B cell (primary cell): ENCODE results near the gene MORC2. TPM values are rescaled to one million over a fixed set of nuclear protein-coding genes. Genes with fewer than 3 reads are reported as not detected.

Experiments used
- ATAC-seq: fragments of 200-7000 bp; cut with Tn5 transposase; one replicate; pipeline ENCODE4 v1.10.0; 2021; ENCODE audit warnings: low read depth, mild to moderate bottlenecking, moderate number of reproducible peaks, moderate library complexity
- CTCF ChIA-PET: fragments of 350-600 bp; sonication (Branson Sonifier 250); formaldehyde crosslinking; loops from one replicate; lab custom pipeline; 2021; ENCODE audit warnings: antibody characterized with exemption, inconsistent platforms; lab: Charles Lee
- POLR2A ChIA-PET: fragments of 350-600 bp; sonication (Branson Sonifier 250); formaldehyde crosslinking; loops from one replicate; lab custom pipeline; 2021; ENCODE audit warnings: antibody characterized with exemption; lab: Charles Lee
- DNase-seq: peaks from one replicate; pipeline ENCODE4 v3.0.0; 2013
- H2AFZ ChIP-seq: 2 replicates; pipeline ENCODE4 v1.6.1; 2012; ENCODE audit warnings: mild to moderate bottlenecking, low read depth, low read length; ENCODE audit not compliant: insufficient read depth, poor library complexity, severe bottlenecking
- H3K27ac ChIP-seq, 2 donors: 1 replicate in 1 of 2; 2 replicates in 1 of 2; pipeline ENCODE4 v1.5.1; 2012 to 2013; ENCODE audit warnings: low read length in 2 of 2, mild to moderate bottlenecking in 2 of 2, moderate library complexity in 1 of 2
- H3K27me3 ChIP-seq, 4 experiments: fragments of 200-600 bp in 1 of 4; sonication (generic) in 1 of 4; replicated peaks in 1 of 4; 1 replicate in 2 of 4; 2 replicates in 2 of 4; pipeline versions ENCODE4 v1.6.1 to v1.7.0; 2013 to 2016; ENCODE audit warnings: low read length in 3 of 4, mild to moderate bottlenecking in 2 of 4, mixed read lengths in 1 of 4, moderate library complexity in 1 of 4; ENCODE audit not compliant: insufficient read depth in 4 of 4, control insufficient read depth in 3 of 4; ENCODE audit errors: control extremely low read depth in 1 of 4
- H3K36me3 ChIP-seq, 2 experiments: replicated peaks in 1 of 2; 1 replicate in 1 of 2; 2 replicates in 1 of 2; pipeline versions ENCODE4 v1.6.1 to v1.7.1; 2013; ENCODE audit warnings: low read length in 1 of 2; ENCODE audit not compliant: insufficient read depth in 2 of 2, control insufficient read depth in 1 of 2; ENCODE audit errors: control extremely low read depth in 1 of 2, extremely low read depth in 1 of 2
- H3K4me1 ChIP-seq, 2 donors: fragments of 200-600 bp in 1 of 2; sonication (generic) in 1 of 2; 1 replicate in 1 of 2; 2 replicates in 1 of 2; pipeline versions ENCODE4 v1.5.1 to v1.6.1; 2013 to 2017; ENCODE audit warnings: low read length in 2 of 2; ENCODE audit not compliant: control insufficient read depth in 2 of 2, insufficient read depth in 2 of 2
- H3K4me2 ChIP-seq: replicated peaks from 2 replicates; pipeline ENCODE3; 2012; ENCODE audit warnings: mild to moderate bottlenecking, low read depth, low read length; ENCODE audit not compliant: poor library complexity, severe bottlenecking
- H3K4me3 ChIP-seq, 5 experiments: fragments of 200-600 bp in 1 of 5; sonication (generic) in 1 of 5; 1 replicate in 3 of 5; 2 replicates in 2 of 5; pipeline versions ENCODE4 v1.5.1 to v1.7.0; 2011 to 2016; ENCODE audit warnings: low read length in 4 of 5, mild to moderate bottlenecking in 4 of 5, low read depth in 2 of 5, control low read depth in 1 of 5, moderate library complexity in 1 of 5; ENCODE audit not compliant: insufficient read depth in 1 of 5; ENCODE audit errors: control extremely low read depth in 1 of 5, extremely low read depth in 1 of 5
- H3K79me2 ChIP-seq: fragments of 200-600 bp; sonication (generic); one replicate; pipeline ENCODE4 v1.6.0; 2016; ENCODE audit warnings: low read length; ENCODE audit not compliant: control insufficient read depth, insufficient read depth
- H3K9ac ChIP-seq: fragments of 200-600 bp; sonication (generic); 2 replicates; pipeline ENCODE4 v1.6.1; 2017; ENCODE audit warnings: mild to moderate bottlenecking, low read length, moderate library complexity
- H3K9me3 ChIP-seq, 3 donors: one replicate each; pipeline versions ENCODE4 v1.6.1 to v1.7.1; 2013; ENCODE audit warnings: low read length in 2 of 3; ENCODE audit not compliant: control insufficient read depth in 2 of 3, insufficient read depth in 1 of 3; ENCODE audit errors: control extremely low read depth in 1 of 3
- H4K20me1 ChIP-seq: 2 replicates; pipeline ENCODE4 v1.6.0; 2012; ENCODE audit warnings: mild to moderate bottlenecking, low read length; ENCODE audit not compliant: insufficient read depth, control insufficient read depth, poor library complexity, severe bottlenecking
- H3K27ac Mint-ChIP-seq: one replicate; pipeline ENCODE4 v1.8.0; 2021; ENCODE audit warnings: mixed read lengths
- H3K27me3 Mint-ChIP-seq: one replicate; pipeline ENCODE4 v1.8.0; 2021; ENCODE audit warnings: mixed read lengths
- H3K4me1 Mint-ChIP-seq: one replicate; pipeline ENCODE4 v1.8.0; 2021; ENCODE audit warnings: mixed read lengths
- H3K4me3 Mint-ChIP-seq: one replicate; pipeline ENCODE4 v1.8.0; 2021; ENCODE audit warnings: mixed read lengths
- H3K9me3 Mint-ChIP-seq: one replicate; pipeline ENCODE4 v1.8.0; 2022; ENCODE audit warnings: mixed read lengths; ENCODE audit not compliant: insufficient read depth
- CTCF ChIP-seq: fragments of 200-600 bp; IDR thresholded peaks from one replicate; pipeline ENCODE4 v1.8.0; 2022; ENCODE audit warnings: antibody characterized with exemption, mild to moderate bottlenecking
- EZH2 ChIP-seq: IDR thresholded peaks from 2 replicates; pipeline ENCODE4 v1.6.1; 2012; ENCODE audit warnings: borderline replicate concordance, low read depth, mild to moderate bottlenecking, moderate library complexity, low read length; ENCODE audit not compliant: insufficient read depth, poor library complexity, severe bottlenecking
- WGBS: methylation state at CpG from one replicate; pipeline ENCODE4 v1.1.5; 2013; ENCODE audit warnings: missing lambda C conversion rate; ENCODE audit not compliant: insufficient coverage; 5-methylcytosine and 5-hydroxymethylcytosine counted together
- intact Hi-C: fragments of 100-400 bp; cut with micrococcal nuclease; formaldehyde crosslinking; loops from one replicate; pipeline ENCODE4 v1.10.0; 2022
- polyA plus RNA-seq: library from polyadenylated mRNA; depleted of rRNA; stranded (reverse); fragments of >200 nt; gene quantifications from 2 replicates; pipeline ENCODE4 v1.2.3, GENCODE V29; 2012
- total RNA-seq, 2 donors: library from RNA; stranded (reverse); fragments of 120-200 nt in 1 of 2; gene quantifications; 1 replicate in 1 of 2; 2 replicates in 1 of 2; pipeline versions ENCODE4 v1.2.3 to v1.2.4, GENCODE V29; 2013 to 2022

Gene MORC2
- total and polyA plus RNA-seq, 2 donors (not counting 1 experiment from before 2014, with no cell fraction given), result 10.1 to 25.0 TPM

DNA sequence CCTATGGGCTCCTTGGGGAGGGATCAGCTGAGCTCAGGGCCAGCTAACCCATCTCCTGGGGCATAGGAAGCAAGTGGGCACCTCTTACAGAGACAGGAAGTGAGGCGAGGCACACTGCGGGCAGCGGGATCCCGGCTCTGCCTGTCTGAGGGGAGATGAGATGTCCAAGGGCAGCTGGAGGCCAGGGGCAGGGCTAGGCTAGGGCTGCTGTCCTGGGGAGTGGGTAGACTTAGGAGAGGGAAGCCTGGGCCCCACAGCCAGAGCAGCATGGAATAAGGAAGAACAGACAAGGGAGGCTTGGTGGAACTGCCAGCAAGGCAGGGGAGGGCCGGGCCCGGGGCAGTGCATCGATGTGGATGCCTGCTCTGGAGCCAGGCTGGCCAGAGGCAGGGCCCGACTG, 76.3 kb downstream of the MORC2 start:
- Histone ChIP-seq H3K79me2 (no peaks in the 10 kb centered on the region), H4K20me1 (peaks cover 21% of the 10 kb centered on the region), H3K4me3 (no peak overlapping the region), H3K4me1 (no peaks in the 10 kb centered on the region), H3K36me3 (no peaks in the 10 kb centered on the region), H3K27ac (no peak overlapping the region), H3K9ac (no peak overlapping the region), H2AFZ (no peak overlapping the region), H3K4me2 (no peak overlapping the region), H3K9me3 (no peaks in the 10 kb centered on the region), H3K27me3 (no peaks in the 10 kb centered on the region)
- Mint-ChIP-seq H3K27ac (no peak overlapping the region), H3K9me3 (no peaks in the 10 kb centered on the region), H3K4me3 (no peak overlapping the region), H3K27me3 (no peaks in the 10 kb centered on the region), H3K4me1 (no peaks in the 10 kb centered on the region)
- POLR2A ChIA-PET, result no interaction called here
- CTCF ChIA-PET, result interaction anchor here (3.2 kb wide), 1 partner anchor 258 kb away, joined by 23 read pairs; the partner anchor contains the start of gene SLC35E4
- DNase-seq, result no peak
- no peak for ATAC-seq
- TF ChIP-seq EZH2, result no peak
- TF ChIP-seq CTCF, result no peak
- intact Hi-C loops, result no loop called here
- WGBS, result 84% methylated on average over 8 of the region's 8 CpGs

GRCh38 chr22:30891781-30892180, 76.8 kb downstream of the MORC2 start:
- Mint-ChIP-seq H3K4me1 (no peaks in the 10 kb centered on the region), H3K27ac (no peak overlapping the region), H3K4me3 (no peak overlapping the region), H3K9me3 (no peaks in the 10 kb centered on the region), H3K27me3 (no peaks in the 10 kb centered on the region)
- no peaks in the 10 kb centered on the region for H3K4me1 ChIP-seq
- no peak for ATAC-seq
- CTCF ChIA-PET, result interaction anchor here (1.2 to 3.2 kb wide), 2 partner anchors 25 to 258 kb away, joined by 4 to 23 read pairs; partner anchors contain the start of gene SLC35E4
- DNase-seq, result no peak
- no peaks in the 10 kb centered on the region for H3K9me3 ChIP-seq
- no peak overlapping the region for H3K9ac ChIP-seq
- H3K4me3 ChIP-seq, result no peak overlapping the region
- POLR2A ChIA-PET, result interaction anchor here (0.7 kb wide), 1 partner anchor 212 kb away, joined by 3 read pairs; no protein-coding TSS in a partner anchor
- TF ChIP-seq CTCF (no peak), EZH2 (no peak)
- WGBS, result 84% methylated on average over 6 of the region's 6 CpGs
- no peak overlapping the region for H3K4me2 ChIP-seq
- no peak overlapping the region for H2AFZ ChIP-seq
- intact Hi-C loops, result no loop called here
- no peaks in the 10 kb centered on the region for H3K27me3 ChIP-seq
- H3K36me3 ChIP-seq, result no peaks in the 10 kb centered on the region
- H3K27ac ChIP-seq, result no peak overlapping the region
- peaks cover 21% of the 10 kb centered on the region for H4K20me1 ChIP-seq
- no peaks in the 10 kb centered on the region for H3K79me2 ChIP-seq
